HG03575 (cell line): ENCODE results near the gene MYLK.

Experiments used
- ATAC-seq: cut with Tn5 transposase; IDR thresholded peaks from one replicate; pipeline ENCODE4 v1.9.1; 2021; ENCODE audit not compliant: unreplicated experiment, insufficient number of reproducible peaks, low FRiP score; ENCODE audit errors: extremely low read depth

MYLK gene

GRCh38 chr3:123782488-123782887 is 101.6 kb downstream of the MYLK start:
- ATAC-seq = no peak

GRCh38 chr3:123781571-123782275 is 102.4 kb downstream of the MYLK start:
- no peak for ATAC-seq

- no peak for ATAC-seq
These were observed 103.0 kb downstream of the MYLK start for GRCh38 chr3:123781138-123781537.

GRCh38 chr3:123780656-123781055 is 103.5 kb downstream of the MYLK start:
- ATAC-seq = no peak

DNA sequence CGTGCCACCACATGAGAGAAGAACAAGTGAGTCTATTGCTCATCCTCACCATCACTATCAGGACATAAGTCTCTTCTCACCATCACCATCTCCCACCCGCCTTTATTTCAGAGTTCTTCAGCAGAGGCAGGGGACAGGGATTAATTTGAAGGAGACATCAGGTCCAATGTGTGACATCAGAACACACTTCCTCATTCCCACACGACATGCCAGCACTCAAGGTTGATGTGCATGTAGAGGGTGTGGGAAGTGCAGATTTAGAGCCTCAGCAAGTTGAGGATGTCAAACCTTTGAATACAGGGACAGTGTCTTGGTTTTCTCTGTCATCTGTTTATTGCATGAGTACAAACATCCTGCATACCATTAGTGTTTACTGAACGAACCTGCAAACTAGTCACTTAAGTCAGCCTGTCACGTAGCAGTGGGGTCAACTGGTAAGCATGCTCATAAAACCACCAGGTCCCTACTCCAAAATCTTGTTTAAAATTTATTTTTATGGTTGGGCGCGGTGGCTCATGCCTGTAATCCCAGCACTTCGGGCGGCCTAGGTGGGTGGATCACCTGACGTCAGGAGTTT is 104.4 kb downstream of the MYLK start:
- no peak for ATAC-seq

DNA sequence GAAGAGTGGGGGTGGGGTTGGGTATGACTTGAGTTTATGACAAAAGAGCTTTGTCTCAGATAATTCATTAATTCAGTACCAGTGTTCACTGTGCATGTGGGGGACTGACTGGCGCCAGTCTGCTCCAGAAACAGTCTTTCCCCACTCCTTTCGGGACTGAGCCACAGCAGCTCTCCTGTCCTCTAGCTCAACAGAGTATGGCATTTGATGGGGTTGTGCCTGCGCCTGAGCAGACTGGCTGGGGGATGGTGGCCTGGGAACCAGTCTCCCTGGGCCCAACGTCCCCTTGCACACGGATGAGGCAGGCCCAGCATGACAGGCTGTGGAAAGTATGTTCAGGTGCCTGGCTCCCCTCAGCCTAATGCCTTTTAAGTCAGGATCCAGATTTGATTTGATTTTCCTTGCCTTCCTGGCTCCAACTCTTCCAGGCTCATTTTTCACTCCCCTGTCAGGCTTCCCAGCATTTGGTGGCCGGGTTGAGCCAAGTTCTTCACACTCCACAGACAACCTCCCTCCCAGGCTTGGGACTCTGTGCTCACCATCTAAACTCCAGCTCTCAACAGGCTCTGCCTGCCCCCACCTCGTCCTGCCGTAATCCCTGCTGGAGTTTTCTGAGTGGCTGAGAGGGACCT is 105.0 kb downstream of the MYLK start:
- no peak for ATAC-seq

DNA sequence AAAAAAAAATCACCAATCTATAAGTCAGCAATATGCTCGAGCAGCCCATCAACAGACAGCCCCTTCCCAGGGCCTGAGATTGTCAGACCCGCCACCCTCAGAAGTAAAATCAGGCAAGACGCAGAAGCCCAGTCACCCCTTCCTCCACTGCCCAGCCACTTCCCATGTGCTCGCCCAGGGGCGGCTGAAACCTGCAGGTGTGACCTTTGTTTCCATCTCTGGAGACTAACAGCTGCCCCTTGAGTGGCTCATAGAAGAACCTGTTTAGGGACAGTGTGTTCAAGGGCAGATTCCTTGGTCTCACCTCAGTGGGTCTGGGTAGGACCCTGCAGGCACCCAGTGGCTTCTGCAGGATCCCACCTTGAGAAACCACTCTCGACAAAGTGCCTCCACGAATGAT is 105.6 kb downstream of the MYLK start:
- no peak for ATAC-seq

GRCh38 chr3:123776071-123776782 is 107.9 kb downstream of the MYLK start:
- ATAC-seq = no peak

- no peak for ATAC-seq
These were observed 109.7 kb downstream of the MYLK start for GRCh38 chr3:123774474-123774873.

- no peak for ATAC-seq
These were observed 110.3 kb downstream of the MYLK start for GRCh38 chr3:123773681-123774431.

DNA sequence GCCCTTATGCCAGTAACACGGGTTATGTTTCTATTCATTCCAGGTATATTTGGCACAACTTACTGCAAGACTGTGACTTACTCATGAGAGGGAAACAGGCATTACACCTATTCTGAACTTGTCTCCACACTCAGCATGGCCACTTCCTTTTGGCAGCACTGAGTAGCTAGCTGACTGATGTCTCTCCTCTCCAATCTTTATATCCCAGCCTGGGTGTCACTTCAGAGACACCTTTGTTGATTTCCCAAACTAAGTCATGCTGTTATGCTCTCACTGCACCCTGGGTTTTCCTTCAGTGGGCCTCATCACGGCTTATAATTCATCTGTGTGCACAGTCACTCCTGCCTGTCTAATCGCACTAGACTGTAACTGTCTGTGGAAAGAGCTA is 114.8 kb downstream of the MYLK start:
- no peak for ATAC-seq

DNA sequence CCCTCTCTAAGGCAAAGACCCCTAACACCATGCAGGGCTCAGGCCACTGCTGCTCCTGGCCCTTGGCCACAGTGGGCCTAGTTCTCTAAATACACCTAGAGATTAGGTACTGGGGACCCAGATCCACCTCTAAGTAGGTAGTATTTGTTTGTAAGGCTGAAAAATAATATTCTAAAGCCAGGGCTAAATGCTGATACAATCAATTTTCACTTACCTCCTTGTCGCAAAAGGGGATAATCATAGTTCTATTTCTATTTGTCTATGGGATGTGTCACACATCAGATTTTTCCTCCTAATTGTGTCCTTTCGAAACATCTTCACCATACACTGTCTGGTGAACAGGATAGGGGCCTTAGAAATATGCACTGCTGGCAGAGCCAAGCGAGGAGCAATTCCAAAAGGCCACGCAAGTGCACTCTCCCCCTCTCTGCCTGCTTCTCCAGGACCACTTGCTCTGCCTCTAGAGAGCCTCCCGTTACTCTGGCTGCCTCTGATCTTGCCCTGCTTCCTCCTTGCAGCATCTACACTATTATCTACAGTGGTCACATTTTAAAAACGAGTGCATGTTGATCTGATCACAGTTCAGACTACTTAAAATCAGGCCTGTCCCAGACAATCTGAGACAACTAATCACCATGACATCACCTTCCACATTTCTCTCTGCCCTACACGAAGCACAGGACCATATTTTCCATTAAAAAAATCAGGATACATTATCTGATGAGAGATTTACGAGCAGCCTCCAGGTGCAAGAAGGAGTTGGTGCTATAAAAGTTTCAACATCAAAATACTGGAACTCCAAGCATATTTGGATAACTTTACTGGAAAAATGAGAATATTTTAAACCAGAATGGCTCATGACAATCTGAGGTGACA is 115.4 kb downstream of the MYLK start:
- no peak for ATAC-seq

- ATAC-seq = no peak
These were observed 116.4 kb downstream of the MYLK start for GRCh38 chr3:123767564-123768292.

GRCh38 chr3:123767009-123767372 is 117.1 kb downstream of the MYLK start:
- ATAC-seq = no peak

DNA sequence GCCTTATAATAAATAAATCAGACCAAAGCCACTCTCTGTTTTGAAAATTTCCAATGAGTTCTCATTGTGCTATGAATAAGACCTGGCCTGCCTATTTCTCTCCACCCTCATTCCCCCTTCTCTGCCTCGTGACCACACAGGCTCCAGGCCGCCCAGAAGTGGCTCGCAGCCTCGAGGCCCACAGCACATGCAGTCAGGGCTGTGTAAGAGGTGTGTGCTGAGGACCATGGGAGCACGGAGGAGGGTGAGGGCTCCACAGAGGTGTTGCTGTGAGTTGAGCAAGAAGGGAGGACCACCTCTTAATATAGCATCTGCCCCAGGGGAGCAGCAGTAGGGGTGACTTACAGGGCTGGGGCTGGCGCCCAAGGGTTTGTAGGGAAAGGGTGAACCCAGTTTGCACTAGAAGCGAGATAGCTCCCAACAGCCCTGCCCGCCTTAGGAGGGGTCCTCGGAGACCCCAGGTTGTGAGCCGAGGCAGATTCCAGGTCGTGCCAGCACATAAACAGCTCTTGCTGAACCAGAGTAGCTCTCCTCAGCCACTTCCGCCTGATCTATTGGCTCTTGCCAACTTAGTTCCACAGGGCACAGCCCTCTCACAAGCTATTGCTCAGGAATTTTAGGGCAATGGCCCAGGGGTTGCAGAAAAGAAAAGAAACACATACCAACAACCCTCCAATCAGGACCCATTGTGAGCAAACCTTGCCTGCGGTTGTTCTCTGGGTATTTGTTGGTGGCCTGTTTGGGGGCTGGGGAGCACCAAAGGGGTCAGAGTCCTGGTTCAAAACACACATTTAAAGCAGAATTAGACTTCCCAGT is 117.7 kb downstream of the MYLK start:
- no peak for ATAC-seq

- no peak for ATAC-seq
These were observed 118.5 kb downstream of the MYLK start for GRCh38 chr3:123765475-123766128.

DNA sequence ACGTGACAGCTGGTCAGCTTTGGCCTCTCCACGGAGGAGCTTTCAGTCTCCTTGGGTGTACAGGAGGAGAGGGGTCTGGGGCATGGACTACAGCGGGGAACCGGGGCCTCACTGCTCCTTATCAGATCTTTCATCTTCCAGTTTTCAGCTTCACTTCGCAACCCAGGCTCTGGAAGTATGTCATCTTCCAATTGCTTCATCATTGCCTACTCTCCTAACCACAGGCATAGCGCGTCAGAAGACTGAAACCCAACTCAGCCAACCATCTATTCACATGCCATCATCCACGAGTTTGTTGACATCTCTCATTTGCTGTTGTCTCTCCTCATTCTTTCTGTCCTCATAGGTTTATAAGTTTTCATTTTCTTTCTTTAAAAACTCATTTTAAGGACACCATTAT is 119.5 kb downstream of the MYLK start:
- no peak for ATAC-seq
